Upper lobe of right lung (tissue), 1 donor: ENCODE results near the gene SLC9A9. TPM values are rescaled to one million over a fixed set of nuclear protein-coding genes. Genes with fewer than 3 reads are reported as not detected.

Experiments used
- ATAC-seq: fragments of 200-7000 bp; cut with Tn5 transposase; one replicate; pipeline ENCODE4 v1.9.1; 2020; ENCODE audit warnings: mild to moderate bottlenecking, moderate library complexity
- DNase-seq: peaks from one replicate; pipeline ENCODE4 v3.0.0-alpha.2; 2020
- H3K27ac ChIP-seq: fragments of 200-600 bp; one replicate; pipeline ENCODE4 v1.8.0; 2022
- H3K27me3 ChIP-seq: fragments of 200-600 bp; one replicate; pipeline ENCODE4 v1.8.0; 2022; ENCODE audit warnings: mild to moderate bottlenecking
- H3K36me3 ChIP-seq: fragments of 200-600 bp; one replicate; pipeline ENCODE4 v1.8.0; 2022
- H3K4me1 ChIP-seq: fragments of 200-600 bp; one replicate; pipeline ENCODE4 v1.8.0; 2022
- H3K4me3 ChIP-seq: fragments of 200-600 bp; one replicate; pipeline ENCODE4 v1.8.0; 2022; ENCODE audit warnings: mild to moderate bottlenecking
- H3K9me3 ChIP-seq: fragments of 200-600 bp; one replicate; pipeline ENCODE4 v1.8.0; 2022
- CTCF ChIP-seq: fragments of 200-600 bp; IDR thresholded peaks from one replicate; pipeline ENCODE4 v1.8.0; 2022; ENCODE audit warnings: antibody characterized with exemption
- intact Hi-C: fragments of 100-400 bp; cut with DNase I; formaldehyde crosslinking; loops from one replicate; pipeline ENCODE4 v1.11.0; 2022
- total RNA-seq: library from RNA; stranded (reverse); fragmentation: NEBNext Ultra II Directional; extraction: Animal tissue kit (Norgen Biotek cat#: 25700); gene quantifications from one replicate; pipeline ENCODE4 v1.2.1, GENCODE V29; 2021
- donor health status: DM: no; HTN: yes; CAD: no; lungs with severe emphysema.

SLC9A9 gene
- total RNA-seq, 1 donor from 2014 or later, result 13.3 TPM

- Histone ChIP-seq H3K27me3 (no peaks in the 10 kb centered on the region), H3K4me1 (peaks cover 6% of the 10 kb centered on the region), H3K9me3 (no peaks in the 10 kb centered on the region), H3K27ac (no peak overlapping the region), H3K36me3 (no peaks in the 10 kb centered on the region), H3K4me3 (no peak overlapping the region)
- intact Hi-C loops, result no loop called here
- TF ChIP-seq CTCF, result no peak
- ATAC-seq, result no peak
- DNase-seq, result no peak
These were observed 517.9 kb downstream of the SLC9A9 start for GRCh38 chr3:143330296-143330868.

- H3K27ac ChIP-seq, result no peak overlapping the region
- H3K4me1 ChIP-seq, result peaks cover 6% of the 10 kb centered on the region
- H3K27me3 ChIP-seq, result no peaks in the 10 kb centered on the region
- no peak for TF ChIP-seq CTCF
- ATAC-seq, result peak; percentile 60
- intact Hi-C loops, result no loop called here
- no peak overlapping the region for H3K4me3 ChIP-seq
- no peaks in the 10 kb centered on the region for H3K9me3 ChIP-seq
- no peaks in the 10 kb centered on the region for H3K36me3 ChIP-seq
- no peak for DNase-seq
These were observed 518.6 kb downstream of the SLC9A9 start for GRCh38 chr3:143329567-143330211.

GRCh38 chr3:143328451-143328850 lies 519.8 kb downstream of the SLC9A9 start:
- ATAC-seq (no peak), DNase-seq (no peak)
- Histone ChIP-seq H3K4me3 (no peak overlapping the region), H3K9me3 (no peaks in the 10 kb centered on the region), H3K27ac (no peak overlapping the region), H3K27me3 (no peaks in the 10 kb centered on the region), H3K4me1 (peaks cover 6% of the 10 kb centered on the region), H3K36me3 (no peaks in the 10 kb centered on the region)
- no peak for TF ChIP-seq CTCF
- intact Hi-C loops, result no loop called here

GRCh38 chr3:143326983-143327778 lies 521.1 kb downstream of the SLC9A9 start:
- no peak for DNase-seq
- H3K9me3 ChIP-seq, result no peaks in the 10 kb centered on the region
- H3K27me3 ChIP-seq, result no peaks in the 10 kb centered on the region
- intact Hi-C loops, result no loop called here
- peaks cover 6% of the 10 kb centered on the region for H3K4me1 ChIP-seq
- no peak for ATAC-seq
- H3K27ac ChIP-seq, result no peak overlapping the region
- no peak for TF ChIP-seq CTCF
- H3K4me3 ChIP-seq, result no peak overlapping the region
- H3K36me3 ChIP-seq, result no peaks in the 10 kb centered on the region

GRCh38 chr3:143321058-143321769 lies 527.1 kb downstream of the SLC9A9 start:
- no peak overlapping the region for H3K4me3 ChIP-seq
- H3K27me3 ChIP-seq, result no peaks in the 10 kb centered on the region
- no peaks in the 10 kb centered on the region for H3K9me3 ChIP-seq
- TF ChIP-seq CTCF, result no peak
- no peak overlapping the region for H3K27ac ChIP-seq
- no peaks in the 10 kb centered on the region for H3K4me1 ChIP-seq
- no peaks in the 10 kb centered on the region for H3K36me3 ChIP-seq
- ATAC-seq, result no peak
- intact Hi-C loops, result no loop called here
- DNase-seq, result no peak
